Measurements from ENCODE around the gene TMEM179B.
A peak's percentile ranks its signal among the peaks of the same experiment; 100 is the strongest.

The TMEM179B gene

GRCh38 chr11:62835336-62835735, 48.1 kb downstream of the TMEM179B start:
- H3K27me3 ChIP-seq (ENCODE audit: control insufficient read depth, low read length), result no peaks in the 10 kb centered on the region
- H3K36me3 ChIP-seq (ENCODE audit: control insufficient read depth, low read length), result peaks cover 67% of the 10 kb centered on the region
- H4K20me1 ChIP-seq (ENCODE audit: control insufficient read depth, insufficient read depth, low read depth, low read length), result no peaks in the 10 kb centered on the region
- peaks cover 59% of the 10 kb centered on the region for H3K79me2 ChIP-seq (ENCODE audit: control insufficient read depth, low read length)
- peaks cover 22% of the 10 kb centered on the region for H3F3A ChIP-seq (ENCODE audit: control insufficient read depth, insufficient read depth)
- H3K27ac ChIP-seq (ENCODE audit: low read depth, low read length), result no peak overlapping the region
- no peaks in the 10 kb centered on the region for H3K9me2 ChIP-seq (replicated peaks; ENCODE audit: control insufficient read depth, low read length)
- peaks cover 31% of the 10 kb centered on the region for H3K4me1 ChIP-seq (ENCODE audit: control insufficient read depth, low read length)
- H3K4me2 ChIP-seq (ENCODE audit: low read length), result no peak overlapping the region
- TF ChIP-seq CTCF (IDR thresholded peaks at IDR 0.05; ENCODE audit: low read depth, low read length, poor library complexity, severe bottlenecking) (no peak), EZH2phosphoT487 (IDR thresholded peaks at IDR 0.05; ENCODE audit: borderline replicate concordance, low read length) (no peak)
- H3K9me3 ChIP-seq (ENCODE audit: control insufficient read depth, insufficient read depth, low read length), result no peaks in the 10 kb centered on the region
- H3K4me3 ChIP-seq (ENCODE audit: low read length), result no peak overlapping the region

- Histone ChIP-seq H4K20me1 (ENCODE audit: control insufficient read depth, insufficient read depth, low read depth, low read length) (no peaks in the 10 kb centered on the region), H3F3A (ENCODE audit: control insufficient read depth, insufficient read depth) (peaks cover 27% of the 10 kb centered on the region), H3K27me3 (ENCODE audit: control insufficient read depth, low read length) (no peaks in the 10 kb centered on the region), H3K4me3 (ENCODE audit: low read length) (peak within 1 kb of the TSS; percentile 85), H3K27ac (ENCODE audit: low read depth, low read length) (peak within 1 kb of the TSS; percentile 89), H3K79me2 (ENCODE audit: control insufficient read depth, low read length) (peaks cover 48% of the 10 kb centered on the region), H3K4me1 (ENCODE audit: control insufficient read depth, low read length) (peaks cover 37% of the 10 kb centered on the region), H3K9me3 (ENCODE audit: control insufficient read depth, insufficient read depth, low read length) (no peaks in the 10 kb centered on the region), H3K36me3 (ENCODE audit: control insufficient read depth, low read length) (peaks cover 46% of the 10 kb centered on the region), H3K9me2 (replicated peaks; ENCODE audit: control insufficient read depth, low read length) (no peaks in the 10 kb centered on the region), H3K4me2 (ENCODE audit: low read length) (peak within 1 kb of the TSS; percentile 86)
- TF ChIP-seq CTCF (IDR thresholded peaks at IDR 0.05; ENCODE audit: low read depth, low read length, poor library complexity, severe bottlenecking), result no peak
These were observed 52.1 kb downstream of the TMEM179B start, which contains the start of gene WDR74 for GRCh38 chr11:62839050-62839945. WDR74 (minus strand) TSS chr11:62839590; CDS start chr11:62839570, 20 bp downstream.

All from DOHH2 (cell line).